IPS-NIHi7 (cell line): ENCODE results near the gene CEACAM21.

ENCODE experiments used
- DNase-seq: peaks from one replicate; pipeline ENCODE4 v3.0.0; 2012; ENCODE audit warnings: mixed read lengths; ENCODE audit errors: extremely low spot score

Gene CEACAM21

GRCh38 chr19:41617941-41618730, 42.2 kb downstream of the CEACAM21 start:
- no peak for DNase-seq

- no peak for DNase-seq
These were observed 43.1 kb downstream of the CEACAM21 start for GRCh38 chr19:41619018-41619556.

- DNase-seq = no peak
These were observed 44.2 kb downstream of the CEACAM21 start for GRCh38 chr19:41620171-41620570.

GRCh38 chr19:41621226-41621625, 45.3 kb downstream of the CEACAM21 start:
- no peak for DNase-seq

GRCh38 chr19:41621654-41622053, 45.7 kb downstream of the CEACAM21 start:
- no peak for DNase-seq

GRCh38 chr19:41623360-41623759, 47.4 kb downstream of the CEACAM21 start:
- DNase-seq = no peak

GRCh38 chr19:41624515-41624914, 48.5 kb downstream of the CEACAM21 start:
- DNase-seq = no peak

GRCh38 chr19:41624937-41625336, 49.0 kb downstream of the CEACAM21 start:
- no peak for DNase-seq

GRCh38 chr19:41626278-41626677, 50.3 kb downstream of the CEACAM21 start:
- no peak for DNase-seq

GRCh38 chr19:41626877-41627276, 50.9 kb downstream of the CEACAM21 start, which contains the start of gene CEACAM4:
CEACAM4 (minus strand) TSS chr19:41627074; CDS start chr19:41626963, 111 bp downstream.
- no peak for DNase-seq

- DNase-seq = no peak
These were observed 52.2 kb downstream of the CEACAM21 start for GRCh38 chr19:41627966-41628675.
